Measurements from ENCODE around the gene FGF14.

DNA sequence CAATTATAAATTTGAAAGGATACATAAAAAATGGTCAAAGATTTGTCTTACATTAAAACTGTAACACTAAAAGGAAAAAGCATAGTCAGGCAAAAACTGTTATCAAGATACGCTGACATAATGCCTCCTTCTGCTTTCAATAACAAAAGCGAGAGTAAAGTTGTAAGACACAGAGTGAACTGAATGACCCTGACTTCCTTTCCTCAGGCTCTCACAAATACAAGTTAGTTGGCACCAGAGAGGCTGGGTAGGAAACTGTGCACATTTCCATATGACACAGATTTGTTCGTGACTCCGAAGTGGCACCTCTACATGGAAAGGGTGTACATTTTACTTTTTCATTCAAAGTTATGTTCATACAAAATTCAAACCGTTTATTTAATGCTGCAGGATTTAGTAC is 15.4 kb downstream of the FGF14 start:
- TF ChIP-seq, protein P1, sequence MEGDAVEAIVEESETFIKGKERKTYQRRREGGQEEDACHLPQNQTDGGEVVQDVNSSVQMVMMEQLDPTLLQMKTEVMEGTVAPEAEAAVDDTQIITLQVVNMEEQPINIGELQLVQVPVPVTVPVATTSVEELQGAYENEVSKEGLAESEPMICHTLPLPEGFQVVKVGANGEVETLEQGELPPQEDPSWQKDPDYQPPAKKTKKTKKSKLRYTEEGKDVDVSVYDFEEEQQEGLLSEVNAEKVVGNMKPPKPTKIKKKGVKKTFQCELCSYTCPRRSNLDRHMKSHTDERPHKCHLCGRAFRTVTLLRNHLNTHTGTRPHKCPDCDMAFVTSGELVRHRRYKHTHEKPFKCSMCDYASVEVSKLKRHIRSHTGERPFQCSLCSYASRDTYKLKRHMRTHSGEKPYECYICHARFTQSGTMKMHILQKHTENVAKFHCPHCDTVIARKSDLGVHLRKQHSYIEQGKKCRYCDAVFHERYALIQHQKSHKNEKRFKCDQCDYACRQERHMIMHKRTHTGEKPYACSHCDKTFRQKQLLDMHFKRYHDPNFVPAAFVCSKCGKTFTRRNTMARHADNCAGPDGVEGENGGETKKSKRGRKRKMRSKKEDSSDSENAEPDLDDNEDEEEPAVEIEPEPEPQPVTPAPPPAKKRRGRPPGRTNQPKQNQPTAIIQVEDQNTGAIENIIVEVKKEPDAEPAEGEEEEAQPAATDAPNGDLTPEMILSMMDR (IDR thresholded peaks at IDR 0.05) = no peak
- TF ChIP-seq POLR2AphosphoS5 (IDR thresholded peaks at IDR 0.05) = no peak
- TF ChIP-seq POLR2A (IDR thresholded peaks at IDR 0.05) = no peak
